Muscle layer of duodenum (tissue), 2 donors: Measurements from ENCODE around the gene TNNT2.

Experiments used
- H3K27ac ChIP-seq: one replicate; pipeline ENCODE4 v1.7.0; 2013; ENCODE audit warnings: mild to moderate bottlenecking, low read length
- H3K27me3 ChIP-seq: one replicate; pipeline ENCODE4 v1.7.0; 2013; ENCODE audit warnings: low read depth, mild to moderate bottlenecking, control low read depth, low read length
- H3K36me3 ChIP-seq, 2 donors: one replicate each; pipeline ENCODE4 v1.7.0; 2013; ENCODE audit warnings: low read length in 2 of 2, control low read depth in 1 of 2, mild to moderate bottlenecking in 1 of 2; ENCODE audit not compliant: insufficient read depth in 2 of 2, control insufficient read depth in 1 of 2
- H3K4me1 ChIP-seq, 2 donors: one replicate each; pipeline ENCODE4 v1.7.0; 2013; ENCODE audit warnings: low read length in 2 of 2, mild to moderate bottlenecking in 2 of 2, control low read depth in 1 of 2, moderate library complexity in 1 of 2; ENCODE audit not compliant: insufficient read depth in 2 of 2, control insufficient read depth in 1 of 2
- H3K4me3 ChIP-seq, 2 donors: one replicate each; pipeline ENCODE4 v1.7.0; 2013; ENCODE audit warnings: low read length in 2 of 2, low read depth in 1 of 2, mild to moderate bottlenecking in 1 of 2
- H3K9me3 ChIP-seq, 2 donors: one replicate each; pipeline ENCODE4 v1.7.0; 2013; ENCODE audit warnings: low read length in 2 of 2, control low read depth in 1 of 2, mild to moderate bottlenecking in 1 of 2; ENCODE audit not compliant: control insufficient read depth in 1 of 2
- donor health status: healthy.

TNNT2 gene

DNA sequence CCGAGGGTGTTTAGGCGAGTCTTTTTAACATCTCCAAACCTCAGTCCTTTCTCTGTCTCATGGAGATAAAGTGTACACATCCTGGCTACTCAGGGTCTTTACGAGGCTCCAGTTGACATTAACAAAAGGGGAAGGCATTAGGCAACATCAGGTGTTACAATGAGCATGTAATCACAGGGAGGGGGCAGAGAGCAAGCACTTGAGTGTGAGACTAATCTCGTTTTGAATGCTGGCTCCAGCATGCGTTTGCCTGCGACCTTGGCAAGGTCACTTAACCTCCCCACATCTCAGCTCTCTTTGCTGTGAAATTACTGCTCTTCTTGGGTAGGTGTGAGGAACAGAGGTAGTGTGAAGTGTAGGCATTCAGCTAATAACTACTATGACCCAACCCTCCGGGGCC lies 3.1 kb downstream of the TNNT2 start:
- Histone ChIP-seq H3K36me3 (no peaks in the 10 kb centered on the region), H3K27ac (no peak overlapping the region), H3K4me1 (no peaks in the 10 kb centered on the region), H3K9me3 (no peaks in the 10 kb centered on the region), H3K27me3 (peaks cover 8% of the 10 kb centered on the region), H3K4me3 (no peak overlapping the region)

DNA sequence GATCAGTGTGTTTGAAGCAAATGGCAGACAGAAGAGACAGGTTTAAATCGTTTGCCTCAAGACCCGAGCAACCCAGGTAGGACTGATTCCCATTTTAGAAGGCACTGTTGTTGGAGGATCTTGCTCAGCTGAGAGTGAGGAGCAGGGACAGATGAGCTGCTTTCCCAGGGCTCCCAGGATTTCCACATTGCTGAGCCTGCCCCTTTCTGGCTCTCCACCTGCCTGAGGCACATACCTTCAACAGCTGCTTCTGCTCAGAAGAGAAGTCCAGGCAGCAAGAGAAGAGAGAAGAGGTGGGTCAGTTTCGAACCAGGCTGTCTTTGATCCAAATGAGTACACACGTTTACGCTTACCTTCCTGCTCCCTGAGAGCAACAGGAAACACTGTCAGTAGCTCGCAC lies 5.7 kb downstream of the TNNT2 start:
- Histone ChIP-seq H3K36me3 (no peaks in the 10 kb centered on the region), H3K4me1 (no peaks in the 10 kb centered on the region), H3K27ac (no peak overlapping the region), H3K27me3 (peaks cover 8% of the 10 kb centered on the region), H3K4me3 (no peak overlapping the region), H3K9me3 (no peaks in the 10 kb centered on the region)

DNA sequence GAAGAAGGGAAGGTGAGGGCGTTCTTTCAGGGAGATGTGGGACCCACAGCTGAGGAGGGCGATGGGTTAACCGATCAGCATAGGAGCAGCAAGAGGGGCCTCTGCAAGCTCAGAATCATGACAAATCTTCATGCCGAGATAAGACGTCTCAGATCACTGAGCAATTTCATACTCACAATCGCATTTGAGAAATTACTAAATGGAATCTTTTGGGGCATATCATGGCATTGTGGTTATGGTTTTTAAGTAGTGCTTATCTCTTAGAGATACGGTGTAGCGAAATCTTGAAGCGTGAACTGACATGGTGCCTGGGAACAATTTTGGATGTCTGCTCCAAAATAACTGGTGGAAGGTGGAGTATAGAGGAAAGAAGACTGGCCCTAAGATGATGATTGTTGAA lies 6.2 kb downstream of the TNNT2 start:
- H3K9me3 ChIP-seq = no peaks in the 10 kb centered on the region
- H3K4me3 ChIP-seq = no peak overlapping the region
- no peaks in the 10 kb centered on the region for H3K4me1 ChIP-seq
- H3K27ac ChIP-seq = no peak overlapping the region
- H3K36me3 ChIP-seq = no peaks in the 10 kb centered on the region
- H3K27me3 ChIP-seq = peaks cover 8% of the 10 kb centered on the region

DNA sequence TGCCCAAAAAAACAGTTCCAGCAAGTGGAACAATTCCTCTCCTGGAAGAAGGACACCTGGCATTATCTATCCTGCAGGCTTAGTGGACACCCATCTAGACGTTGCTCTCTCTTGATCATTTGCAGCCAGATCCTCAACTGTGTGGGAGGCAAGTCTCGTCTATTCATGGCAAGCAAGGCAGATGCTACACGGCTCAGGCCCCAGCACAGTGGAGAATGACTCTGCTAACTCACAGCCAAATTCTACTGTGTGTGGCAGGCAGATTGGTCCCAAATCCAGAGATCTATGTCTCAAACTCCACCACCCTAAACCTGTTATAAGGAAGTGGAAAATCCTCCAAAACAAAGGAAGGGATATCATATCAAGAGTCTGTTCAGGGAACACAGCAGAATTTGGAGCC lies 7.0 kb downstream of the TNNT2 start:
- Histone ChIP-seq H3K36me3 (no peaks in the 10 kb centered on the region), H3K4me1 (no peaks in the 10 kb centered on the region), H3K4me3 (no peak overlapping the region), H3K27me3 (peaks cover 8% of the 10 kb centered on the region), H3K9me3 (no peaks in the 10 kb centered on the region), H3K27ac (no peak overlapping the region)

DNA sequence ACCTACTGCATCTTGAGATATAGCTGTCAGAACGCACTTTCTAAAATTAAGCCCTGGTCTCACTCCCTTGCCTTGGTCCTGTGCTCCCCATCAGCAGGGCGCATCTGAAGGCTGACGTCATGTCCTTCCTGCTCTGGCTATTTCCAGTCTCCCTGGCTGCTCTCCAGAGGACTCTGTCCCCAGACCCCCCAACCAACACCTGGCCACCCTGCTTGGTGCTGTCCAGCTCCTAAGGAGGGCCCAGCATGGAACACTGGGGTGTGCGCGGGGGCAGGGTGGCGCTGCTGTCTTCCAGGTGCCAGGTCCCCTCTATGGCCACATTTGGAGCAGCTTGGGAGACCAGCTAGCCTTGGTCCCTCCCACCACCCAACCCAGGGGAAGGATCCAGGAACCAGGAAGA lies 8.3 kb downstream of the TNNT2 start:
- Histone ChIP-seq H3K9me3 (no peaks in the 10 kb centered on the region), H3K27me3 (peaks cover 4% of the 10 kb centered on the region), H3K27ac (no peak overlapping the region), H3K36me3 (no peaks in the 10 kb centered on the region), H3K4me3 (no peak overlapping the region), H3K4me1 (no peaks in the 10 kb centered on the region)

DNA sequence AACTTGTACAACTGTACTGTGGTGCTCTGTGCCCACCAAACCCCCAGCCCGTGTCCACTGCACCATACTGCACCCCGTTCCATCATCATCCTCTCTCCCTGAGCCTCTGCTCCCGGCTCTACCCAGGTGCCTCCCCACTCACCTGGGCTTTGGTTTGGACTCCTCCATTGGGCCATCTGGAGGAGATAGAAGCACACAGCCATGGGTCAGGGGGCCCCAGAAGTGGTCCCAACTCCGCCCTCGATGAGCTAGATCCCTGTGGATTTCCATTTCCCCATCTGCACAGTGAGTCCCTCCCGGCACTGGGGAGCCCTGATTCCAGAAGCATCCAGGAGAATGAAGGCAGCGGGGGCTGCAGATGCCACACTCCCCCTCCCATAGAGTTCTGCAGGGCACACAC lies 10.8 kb downstream of the TNNT2 start:
- Histone ChIP-seq H3K36me3 (no peaks in the 10 kb centered on the region), H3K27me3 (no peaks in the 10 kb centered on the region), H3K9me3 (no peaks in the 10 kb centered on the region), H3K4me1 (no peaks in the 10 kb centered on the region), H3K27ac (no peak overlapping the region), H3K4me3 (no peak overlapping the region)

DNA sequence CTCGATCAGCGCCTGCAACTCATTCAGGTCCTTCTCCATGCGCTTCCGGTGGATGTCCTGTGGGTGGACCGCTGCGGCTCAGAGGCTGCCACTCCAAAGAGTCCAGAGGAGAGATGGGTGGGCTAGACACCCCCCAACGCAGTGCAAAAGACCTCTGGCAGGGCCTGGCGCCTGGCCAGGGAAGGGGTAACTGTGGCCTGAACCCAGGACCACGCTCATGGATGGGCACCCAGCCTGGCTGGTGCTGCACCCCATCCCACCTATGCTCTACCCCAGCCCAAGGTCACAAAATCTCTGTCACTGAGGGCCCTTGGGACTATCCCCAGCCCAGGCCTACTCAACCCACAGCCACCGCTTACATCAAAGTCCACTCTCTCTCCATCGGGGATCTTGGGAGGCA lies 12.2 kb downstream of the TNNT2 start:
- Histone ChIP-seq H3K4me3 (no peak overlapping the region), H3K36me3 (no peaks in the 10 kb centered on the region), H3K9me3 (no peaks in the 10 kb centered on the region), H3K27ac (no peak overlapping the region), H3K27me3 (no peaks in the 10 kb centered on the region), H3K4me1 (no peaks in the 10 kb centered on the region)

DNA sequence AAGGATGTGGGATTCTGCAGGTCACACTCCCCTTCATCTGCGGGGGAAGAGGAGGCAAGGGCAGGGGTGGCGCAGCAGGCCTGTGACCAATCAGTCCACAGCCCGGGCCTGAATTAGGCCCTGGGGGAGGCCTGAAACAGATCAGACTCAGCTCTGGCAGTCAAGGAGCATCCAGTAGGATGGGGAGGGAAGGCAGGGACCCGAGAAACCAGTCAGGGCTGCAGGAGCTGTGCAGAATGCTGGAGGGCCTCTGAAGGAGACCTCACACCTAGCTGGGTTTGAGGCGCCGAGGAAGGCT lies 12.7 kb downstream of the TNNT2 start:
- Histone ChIP-seq H3K27me3 (no peaks in the 10 kb centered on the region), H3K36me3 (no peaks in the 10 kb centered on the region)

DNA sequence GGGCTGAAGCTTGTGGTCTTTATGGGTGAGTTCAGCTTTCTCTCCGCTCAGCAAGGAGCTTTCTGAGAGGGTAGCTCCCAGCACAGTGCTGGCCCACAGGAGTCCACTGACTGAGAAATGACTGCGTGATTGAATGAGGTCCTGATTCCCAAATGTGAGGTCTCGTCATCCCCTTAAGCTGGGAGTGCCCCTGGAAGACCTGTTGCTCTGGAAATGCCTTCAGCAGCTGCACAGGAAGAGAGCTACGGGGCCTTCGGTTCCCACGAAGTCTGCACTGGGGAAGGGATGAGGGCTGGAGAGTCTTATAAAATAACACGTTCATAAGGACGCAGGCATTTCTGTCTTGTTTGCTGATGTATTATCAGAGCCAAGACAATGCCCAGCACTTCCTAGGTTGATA lies 14.0 kb downstream of the TNNT2 start:
- Histone ChIP-seq H3K9me3 (no peaks in the 10 kb centered on the region), H3K4me3 (no peak overlapping the region)

More for the DNA sequence above, 12.7 kb downstream of the TNNT2 start:
- Histone ChIP-seq H3K9me3 (no peaks in the 10 kb centered on the region), H3K4me3 (no peak overlapping the region), H3K27ac (no peak overlapping the region), H3K4me1 (no peaks in the 10 kb centered on the region)

DNA sequence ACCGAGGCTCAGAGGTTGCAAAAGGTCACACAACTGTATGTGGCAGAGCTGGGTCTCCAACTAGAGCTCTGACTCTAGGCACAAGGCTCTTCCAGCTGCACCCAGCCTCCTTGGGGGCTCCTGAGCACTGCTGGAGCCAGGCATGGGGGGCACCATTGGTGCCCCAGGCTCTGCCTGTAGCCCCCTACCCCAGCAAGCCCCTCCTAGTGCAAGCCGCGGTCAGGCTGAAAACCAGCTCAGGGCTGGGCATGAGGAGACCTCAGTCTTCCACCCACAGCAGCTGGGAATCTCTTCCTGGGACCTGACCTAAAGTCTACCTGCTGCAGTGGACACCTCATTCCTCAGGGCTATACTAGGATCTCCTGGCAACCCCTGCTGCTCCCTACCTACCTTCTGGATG lies 14.6 kb downstream of the TNNT2 start:
- Histone ChIP-seq H3K27me3 (no peaks in the 10 kb centered on the region), H3K9me3 (no peaks in the 10 kb centered on the region), H3K4me1 (no peaks in the 10 kb centered on the region), H3K27ac (no peak overlapping the region), H3K4me3 (no peak overlapping the region), H3K36me3 (no peaks in the 10 kb centered on the region)

More for the DNA sequence above, 14.0 kb downstream of the TNNT2 start:
- Histone ChIP-seq H3K36me3 (no peaks in the 10 kb centered on the region), H3K27me3 (no peaks in the 10 kb centered on the region), H3K4me1 (no peaks in the 10 kb centered on the region), H3K27ac (no peak overlapping the region)

DNA sequence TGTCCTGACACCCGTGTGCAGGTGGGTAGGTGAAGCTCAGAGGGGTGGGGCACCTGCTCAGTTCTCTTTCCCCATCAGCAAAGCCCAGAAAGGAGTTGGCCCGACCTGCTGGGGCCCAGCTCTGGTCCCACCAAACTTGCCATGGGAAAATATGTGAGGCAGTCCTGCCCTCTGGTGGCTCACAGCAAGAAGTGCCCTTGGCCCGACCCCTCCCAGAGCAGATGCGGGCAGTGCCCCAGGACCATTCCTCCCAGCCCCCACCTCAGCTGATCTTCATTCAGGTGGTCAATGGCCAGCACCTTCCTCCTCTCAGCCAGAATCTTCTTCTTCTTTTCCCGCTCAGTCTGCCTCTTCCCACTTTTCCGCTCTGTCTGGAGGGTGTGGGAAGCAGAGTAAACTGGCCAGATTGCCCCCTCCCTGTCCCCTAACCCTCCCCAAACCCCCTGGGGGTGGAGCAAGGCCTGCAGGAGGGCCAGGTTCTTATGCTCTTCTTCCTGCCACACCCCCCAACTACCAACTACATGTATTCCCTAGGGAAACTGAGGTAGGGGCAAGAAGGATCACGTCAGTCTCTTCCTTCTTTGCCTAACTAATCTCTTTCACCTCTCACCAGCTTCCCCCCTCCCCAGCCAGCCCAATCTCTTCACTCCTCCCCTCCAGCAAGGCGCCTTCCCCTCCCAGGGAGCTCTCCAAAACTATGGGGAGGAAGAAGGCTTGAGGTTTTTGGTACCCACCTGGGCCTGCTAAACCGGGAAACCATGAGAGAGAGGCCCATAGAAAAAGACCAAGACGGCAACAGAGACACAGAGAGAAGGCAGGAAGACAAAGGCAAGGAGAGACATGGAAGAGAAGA lies 15.6 kb downstream of the TNNT2 start:
- Histone ChIP-seq H3K36me3 (no peaks in the 10 kb centered on the region), H3K9me3 (no peaks in the 10 kb centered on the region), H3K4me3 (no peak overlapping the region), H3K4me1 (no peaks in the 10 kb centered on the region), H3K27me3 (no peaks in the 10 kb centered on the region), H3K27ac (no peak overlapping the region)
